ENCODE results near the gene CORO7.
A peak's percentile ranks its signal among the peaks of the same experiment; 100 is the strongest.

CORO7 gene

DNA sequence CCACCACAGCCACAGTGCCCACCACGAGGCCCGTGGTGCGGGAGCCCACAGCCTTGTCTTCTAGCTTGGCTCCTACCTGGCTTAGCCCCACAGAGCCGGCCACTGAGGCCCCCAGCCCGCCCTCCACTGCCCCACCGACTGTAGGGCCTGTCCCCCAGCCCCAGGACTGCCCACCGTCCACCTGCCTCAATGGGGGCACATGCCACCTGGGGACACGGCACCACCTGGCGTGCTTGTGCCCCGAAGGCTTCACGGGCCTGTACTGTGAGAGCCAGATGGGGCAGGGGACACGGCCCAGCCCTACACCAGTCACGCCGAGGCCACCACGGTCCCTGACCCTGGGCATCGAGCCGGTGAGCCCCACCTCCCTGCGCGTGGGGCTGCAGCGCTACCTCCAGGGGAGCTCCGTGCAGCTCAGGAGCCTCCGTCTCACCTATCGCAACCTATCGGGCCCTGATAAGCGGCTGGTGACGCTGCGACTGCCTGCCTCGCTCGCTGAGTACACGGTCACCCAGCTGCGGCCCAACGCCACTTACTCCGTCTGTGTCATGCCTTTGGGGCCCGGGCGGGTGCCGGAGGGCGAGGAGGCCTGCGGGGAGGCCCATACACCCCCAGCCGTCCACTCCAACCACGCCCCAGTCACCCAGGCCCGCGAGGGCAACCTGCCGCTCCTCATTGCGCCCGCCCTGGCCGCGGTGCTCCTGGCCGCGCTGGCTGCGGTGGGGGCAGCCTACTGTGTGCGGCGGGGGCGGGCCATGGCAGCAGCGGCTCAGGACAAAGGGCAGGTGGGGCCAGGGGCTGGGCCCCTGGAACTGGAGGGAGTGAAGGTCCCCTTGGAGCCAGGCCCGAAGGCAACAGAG is 34.2 kb downstream of the CORO7 start:
- DNase-seq: no peak

GRCh38 chr16:4381072-4381934 is 35.1 kb downstream of the CORO7 start:
- no peak for DNase-seq

- DNase-seq: no peak
Measured at GRCh38 chr16:4380119-4381063, 36.0 kb downstream of the CORO7 start.

GRCh38 chr16:4378999-4379690 is 37.3 kb downstream of the CORO7 start:
- no peak for DNase-seq

GRCh38 chr16:4378161-4378666 is 38.2 kb downstream of the CORO7 start:
- no peak for DNase-seq

GRCh38 chr16:4377573-4378154 is 38.7 kb downstream of the CORO7 start:
- no peak for DNase-seq

DNA sequence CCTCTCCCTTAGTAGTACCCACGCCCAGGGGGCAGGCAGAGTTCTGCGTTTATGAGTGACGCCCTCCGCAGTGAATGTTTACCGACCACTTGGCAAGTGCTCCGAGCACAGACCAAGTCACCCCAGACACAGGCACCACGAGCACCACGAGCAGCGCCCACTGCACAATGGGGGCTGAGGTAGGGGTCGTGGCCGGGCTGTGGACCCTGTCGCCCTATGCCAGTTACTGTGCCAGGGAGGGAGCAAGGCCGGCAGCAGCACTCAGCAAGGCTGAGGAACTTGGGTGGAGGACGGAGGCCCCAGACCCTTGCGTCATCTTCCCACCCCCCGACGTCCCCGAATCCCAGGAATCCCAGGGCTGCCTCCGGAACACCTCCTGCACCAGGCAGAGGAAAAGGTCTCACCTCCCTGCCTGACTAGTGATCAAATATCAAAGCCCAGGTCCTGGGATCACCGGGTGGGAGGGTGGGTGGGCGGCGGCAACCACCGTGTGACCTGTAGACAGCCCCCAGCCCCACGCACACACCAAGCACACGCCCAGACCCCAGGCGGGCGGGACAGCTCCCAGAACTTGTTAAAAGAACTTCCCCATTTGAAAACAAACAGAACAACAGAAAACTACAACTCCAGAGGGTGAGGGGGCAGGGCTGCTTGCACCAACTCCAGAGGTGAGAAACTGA is 39.4 kb downstream of the CORO7 start:
- DNase-seq: no peak

GRCh38 chr16:4376126-4376892 is 40.1 kb downstream of the CORO7 start:
- DNase-seq: no peak

- DNase-seq: no peak
Measured at GRCh38 chr16:4375717-4376116, 40.7 kb downstream of the CORO7 start.

GRCh38 chr16:4373909-4374742 is 42.3 kb downstream of the CORO7 start:
- DNase-seq: no peak

DNA sequence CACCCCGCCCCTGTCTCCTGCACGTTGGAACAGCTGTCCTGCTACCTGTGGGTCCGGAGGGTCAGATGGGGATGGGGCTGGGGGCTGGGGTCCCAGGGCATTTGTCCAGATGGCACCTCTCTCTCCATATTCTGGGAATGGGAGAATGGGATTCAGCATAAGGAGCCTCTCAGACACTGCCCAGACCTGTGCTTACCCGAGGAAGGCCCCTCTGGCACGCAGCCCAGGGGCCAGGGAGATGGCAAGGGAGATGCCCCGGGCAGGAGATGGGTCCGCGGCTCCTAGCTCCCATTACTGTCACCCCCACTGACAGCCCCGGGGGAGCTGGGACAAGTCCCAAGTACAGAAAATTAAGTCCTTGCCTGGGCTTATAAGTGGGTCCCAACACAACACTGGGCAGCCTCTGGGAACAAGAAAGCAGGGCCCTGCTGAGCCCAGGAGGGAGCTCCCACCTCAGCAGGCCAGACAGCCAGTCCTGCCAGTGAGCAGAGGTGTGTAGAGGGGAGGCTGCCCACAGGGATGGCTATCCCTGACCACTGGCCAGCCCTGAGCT is 43.0 kb downstream of the CORO7 start:
- no peak for DNase-seq

DNA sequence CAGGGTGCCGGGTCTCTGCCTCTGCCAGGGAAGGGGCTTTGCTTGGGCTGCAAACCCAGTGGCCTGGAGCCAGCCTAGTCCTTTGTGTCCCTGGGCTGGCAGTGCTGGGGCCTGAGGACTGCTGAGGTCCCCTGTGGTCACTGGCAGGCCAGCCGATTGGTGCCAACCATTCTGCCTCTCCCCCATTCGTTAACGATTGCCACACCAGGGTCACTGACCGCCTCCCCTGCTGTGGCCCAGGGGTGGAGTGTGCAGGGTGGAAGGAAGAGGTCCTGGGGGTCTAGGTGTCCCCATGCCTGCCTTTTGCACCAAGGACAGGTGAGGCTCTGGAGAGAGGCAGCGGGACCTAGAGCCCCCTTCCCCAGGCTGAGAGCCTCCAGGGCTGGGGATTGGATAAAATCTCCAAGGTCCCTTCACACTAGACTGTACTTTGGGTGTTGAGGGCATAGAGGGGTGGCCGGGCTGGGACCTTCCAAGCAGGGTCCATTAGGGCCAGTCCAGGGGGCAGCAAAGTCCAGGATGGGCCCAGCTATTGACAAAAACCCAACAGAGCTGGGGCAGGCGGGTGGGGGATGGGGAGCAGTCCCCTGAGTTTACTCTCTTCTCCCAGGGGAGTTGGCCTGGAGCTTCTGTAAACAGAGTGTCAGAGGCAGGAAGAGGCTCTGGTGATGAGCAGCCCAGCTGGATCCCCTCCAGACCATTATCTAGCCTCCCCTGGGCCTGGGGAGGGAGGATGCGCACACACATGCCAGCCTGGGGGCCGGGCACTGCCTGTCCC is 43.6 kb downstream of the CORO7 start:
- no peak for DNase-seq

- DNase-seq: peak; percentile 39
Measured at GRCh38 chr16:4372001-4372577, 44.3 kb downstream of the CORO7 start.

GRCh38 chr16:4371357-4372000 is 44.9 kb downstream of the CORO7 start, which contains the start of gene VASN:
VASN (plus strand) TSS chr16:4371848; CDS start chr16:4380878, 9,030 bp downstream.
- peak; percentile 80 for DNase-seq

DNA sequence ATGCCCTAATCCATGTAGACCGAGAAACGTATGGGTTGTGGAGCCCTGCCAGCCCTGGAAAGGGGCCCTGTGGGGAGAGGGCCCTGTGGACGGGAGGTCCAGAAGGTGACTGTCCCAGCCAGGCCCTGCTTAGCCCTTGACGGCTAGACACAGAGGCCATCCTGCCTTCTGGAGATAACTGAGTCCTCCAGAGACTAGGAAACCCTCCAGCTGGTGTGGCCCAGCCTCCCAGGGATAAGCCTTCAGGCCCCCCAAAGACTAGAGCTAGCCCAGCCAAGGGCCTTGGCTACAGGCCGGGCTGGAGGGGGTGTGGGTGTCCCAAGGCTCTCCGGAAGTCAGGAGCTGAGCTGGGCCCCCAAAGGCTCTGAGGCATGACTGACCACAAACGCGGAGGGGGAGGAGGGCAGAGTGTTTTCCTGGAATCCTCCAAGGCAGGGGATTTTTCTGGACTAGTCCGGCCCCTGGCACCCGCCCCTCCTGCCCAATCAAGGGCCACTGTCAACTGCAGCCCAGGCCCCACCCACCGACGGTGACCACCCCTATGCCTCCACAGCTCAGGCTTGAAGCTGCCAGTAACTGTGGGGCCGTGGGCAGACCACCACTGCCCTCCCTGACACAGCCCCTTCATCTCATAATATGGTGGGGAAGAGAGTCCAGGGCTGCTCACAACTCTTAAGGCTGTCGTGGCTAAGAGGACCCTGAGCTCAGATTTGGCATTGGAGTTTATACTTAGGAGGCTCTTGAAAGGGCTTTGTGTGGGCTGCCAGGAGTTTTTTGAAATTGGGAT is 45.6 kb downstream of the CORO7 start:
- no peak for DNase-seq

GRCh38 chr16:4370151-4370550 is 46.2 kb downstream of the CORO7 start:
- DNase-seq: no peak

All from stimulated activated CD4-positive, alpha-beta T cell treated with anti-CD3 and anti-CD28 coated beads, Interleukin-15, amount 100 ng/mL, for 24 hours (primary cell).